GM12878 (cell line): ENCODE measurements around the gene CCL7.

Source experiments
- CBFB ChIP-seq: IDR thresholded peaks from 2 replicates; pipeline ENCODE4 v1.6.1; 2016; ENCODE audit warnings: antibody characterized with exemption, low read depth
- CEBPB ChIP-seq, 2 experiments: fragments of 150-350 bp in 1 of 2; IDR thresholded peaks; 2 replicates each; pipeline ENCODE4 v1.6.1; 2012 to 2014; ENCODE audit warnings: low read depth in 2 of 2, low read length in 2 of 2, borderline replicate concordance in 1 of 2, inconsistent platforms in 1 of 2
- CTCF ChIP-seq, 3 experiments: IDR thresholded peaks in 2 of 3; conservative IDR thresholded peaks in 1 of 3; 2 replicates each; pipeline ENCODE4 v1.5.1; 2011; ENCODE audit warnings: low read depth in 3 of 3, low read length in 3 of 3, mild to moderate bottlenecking in 3 of 3, control low read depth in 2 of 3, moderate library complexity in 2 of 3, inconsistent platforms in 1 of 3, mixed read lengths in 1 of 3; ENCODE audit not compliant: control insufficient read depth in 2 of 3, insufficient read depth in 1 of 3; ENCODE audit errors: extremely low read depth in 1 of 3
- SIN3A ChIP-seq: IDR thresholded peaks from 2 replicates; pipeline ENCODE4 v1.6.1; 2012; ENCODE audit warnings: low read depth, low read length, improper control_type of control experiment
- YY1 ChIP-seq: IDR thresholded peaks from 2 replicates; pipeline ENCODE4 v1.6.1; 2011; ENCODE audit warnings: low read depth, mild to moderate bottlenecking, low read length
- TF ChIP-seq, protein P1 (sequence below): IDR thresholded peaks from 2 replicates; pipeline ENCODE4 v1.6.1; 2012; ENCODE audit warnings: improper control_type of control experiment, low read depth, low read length; ENCODE audit not compliant: insufficient replicate concordance
- TF ChIP-seq, protein P2 (sequence below): IDR thresholded peaks from 2 replicates; pipeline ENCODE4 v1.6.1; 2011; ENCODE audit warnings: borderline replicate concordance, low read depth, mild to moderate bottlenecking, moderate library complexity, mixed read lengths, low read length; ENCODE audit not compliant: insufficient read depth; ENCODE audit errors: extremely low read length

GRCh38 chr17:34230342-34230741 lies 39.7 kb upstream of the CCL7 start:
- TF ChIP-seq, protein P1, sequence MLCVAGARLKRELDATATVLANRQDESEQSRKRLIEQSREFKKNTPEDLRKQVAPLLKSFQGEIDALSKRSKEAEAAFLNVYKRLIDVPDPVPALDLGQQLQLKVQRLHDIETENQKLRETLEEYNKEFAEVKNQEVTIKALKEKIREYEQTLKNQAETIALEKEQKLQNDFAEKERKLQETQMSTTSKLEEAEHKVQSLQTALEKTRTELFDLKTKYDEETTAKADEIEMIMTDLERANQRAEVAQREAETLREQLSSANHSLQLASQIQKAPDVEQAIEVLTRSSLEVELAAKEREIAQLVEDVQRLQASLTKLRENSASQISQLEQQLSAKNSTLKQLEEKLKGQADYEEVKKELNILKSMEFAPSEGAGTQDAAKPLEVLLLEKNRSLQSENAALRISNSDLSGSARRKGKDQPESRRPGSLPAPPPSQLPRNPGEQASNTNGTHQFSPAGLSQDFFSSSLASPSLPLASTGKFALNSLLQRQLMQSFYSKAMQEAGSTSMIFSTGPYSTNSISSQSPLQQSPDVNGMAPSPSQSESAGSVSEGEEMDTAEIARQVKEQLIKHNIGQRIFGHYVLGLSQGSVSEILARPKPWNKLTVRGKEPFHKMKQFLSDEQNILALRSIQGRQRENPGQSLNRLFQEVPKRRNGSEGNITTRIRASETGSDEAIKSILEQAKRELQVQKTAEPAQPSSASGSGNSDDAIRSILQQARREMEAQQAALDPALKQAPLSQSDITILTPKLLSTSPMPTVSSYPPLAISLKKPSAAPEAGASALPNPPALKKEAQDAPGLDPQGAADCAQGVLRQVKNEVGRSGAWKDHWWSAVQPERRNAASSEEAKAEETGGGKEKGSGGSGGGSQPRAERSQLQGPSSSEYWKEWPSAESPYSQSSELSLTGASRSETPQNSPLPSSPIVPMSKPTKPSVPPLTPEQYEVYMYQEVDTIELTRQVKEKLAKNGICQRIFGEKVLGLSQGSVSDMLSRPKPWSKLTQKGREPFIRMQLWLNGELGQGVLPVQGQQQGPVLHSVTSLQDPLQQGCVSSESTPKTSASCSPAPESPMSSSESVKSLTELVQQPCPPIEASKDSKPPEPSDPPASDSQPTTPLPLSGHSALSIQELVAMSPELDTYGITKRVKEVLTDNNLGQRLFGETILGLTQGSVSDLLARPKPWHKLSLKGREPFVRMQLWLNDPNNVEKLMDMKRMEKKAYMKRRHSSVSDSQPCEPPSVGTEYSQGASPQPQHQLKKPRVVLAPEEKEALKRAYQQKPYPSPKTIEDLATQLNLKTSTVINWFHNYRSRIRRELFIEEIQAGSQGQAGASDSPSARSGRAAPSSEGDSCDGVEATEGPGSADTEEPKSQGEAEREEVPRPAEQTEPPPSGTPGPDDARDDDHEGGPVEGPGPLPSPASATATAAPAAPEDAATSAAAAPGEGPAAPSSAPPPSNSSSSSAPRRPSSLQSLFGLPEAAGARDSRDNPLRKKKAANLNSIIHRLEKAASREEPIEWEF, result no peak
- TF ChIP-seq CBFB, result no peak
- TF ChIP-seq CEBPB (IDR thresholded peaks at IDR 0.05; ENCODE audit: borderline replicate concordance in 1 of 2, low read depth in 2 of 2, low read length in 2 of 2), result no peak
- TF ChIP-seq CTCF (IDR thresholded peaks at IDR 0.05 in 2 of 3, conservative IDR thresholded peaks at IDR 0.05 in 1 of 3; ENCODE audit: control insufficient read depth in 2 of 3, extremely low read depth in 1 of 3, insufficient read depth in 1 of 3, low read depth in 3 of 3, low read length in 3 of 3), result no peak
- TF ChIP-seq, protein P2, sequence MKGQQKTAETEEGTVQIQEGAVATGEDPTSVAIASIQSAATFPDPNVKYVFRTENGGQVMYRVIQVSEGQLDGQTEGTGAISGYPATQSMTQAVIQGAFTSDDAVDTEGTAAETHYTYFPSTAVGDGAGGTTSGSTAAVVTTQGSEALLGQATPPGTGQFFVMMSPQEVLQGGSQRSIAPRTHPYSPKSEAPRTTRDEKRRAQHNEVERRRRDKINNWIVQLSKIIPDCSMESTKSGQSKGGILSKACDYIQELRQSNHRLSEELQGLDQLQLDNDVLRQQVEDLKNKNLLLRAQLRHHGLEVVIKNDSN, result no peak
- TF ChIP-seq YY1, result no peak
- TF ChIP-seq SIN3A, result no peak
